C4-2B (cell line): ENCODE data around the gene PLA2G4B.

Experiments
- CTCF ChIP-seq: fragments of 450-650 bp; conservative IDR thresholded peaks from 2 replicates; pipeline ENCODE4 v1.5.1; 2017; ENCODE audit warnings: mild to moderate bottlenecking
- ZFX ChIP-seq: fragments of 450-650 bp; IDR thresholded peaks from 2 replicates; pipeline ENCODE4 v1.6.1; 2017

DNA sequence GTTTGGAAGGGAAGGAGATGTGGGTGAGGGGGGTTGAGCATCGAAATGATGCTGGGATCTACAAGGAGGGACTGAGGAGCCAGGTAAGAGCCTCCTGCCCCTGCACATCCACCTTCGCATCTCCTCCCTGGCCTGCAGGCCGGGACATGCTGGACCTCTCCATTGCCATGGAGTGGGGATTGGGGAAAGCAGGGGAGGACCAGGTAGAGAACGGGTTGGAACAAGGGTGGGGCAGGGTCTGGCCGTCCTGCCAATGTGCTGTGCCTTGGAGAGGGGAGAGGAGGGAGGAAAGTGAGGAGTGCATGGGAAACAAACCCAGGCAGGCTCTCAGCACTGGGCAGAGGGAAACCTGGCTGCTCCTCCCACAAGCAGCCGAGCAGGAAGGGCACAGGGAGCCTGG, 10.6 kb downstream of the PLA2G4B start:
- no peak for TF ChIP-seq CTCF
- TF ChIP-seq ZFX: no peak
